HCT116 (cell line): ENCODE data around the gene GORASP1. TPM values are rescaled to one million over a fixed set of nuclear protein-coding genes. Genes with fewer than 3 reads are reported as not detected.

Experiments
- ATAC-seq: fragments of 200-7000 bp; cut with Tn5 transposase; 2 replicates; pipeline ENCODE4 v1.9.1; 2020; ENCODE audit warnings: mild to moderate bottlenecking, moderate library complexity
- BruUV-seq: library from RNA; stranded (reverse); fragments of 400-500 nt; replicated peaks from 2 replicates; lab custom pipeline; 2021; lab: Mats Ljungman, UMichigan
- CTCF ChIA-PET: fragments of 300-600 bp; sonication (Branson Sonifier 250); formaldehyde crosslinking; loops from one replicate; lab custom pipeline; 2021; ENCODE audit warnings: antibody characterized with exemption; lab: Charles Lee
- POLR2A ChIA-PET: fragments of 300-600, 350-600 bp; sonication (Branson Sonifier 250); formaldehyde crosslinking; loops from one replicate; lab custom pipeline; 2021; ENCODE audit warnings: antibody characterized with exemption; lab: Charles Lee
- RAD21 ChIA-PET, 2 experiments: fragments of 300-600 bp; sonication (Branson Sonifier 250); formaldehyde crosslinking; loops; one replicate each; lab custom pipeline; 2023; ENCODE audit warnings: low total read pairs in 2 of 2; ENCODE audit not compliant: uncharacterized antibody in 2 of 2, unreplicated experiment in 2 of 2, low non-redundant PET in 1 of 2; lab: Charles Lee
- DNase-seq: peaks from one replicate; pipeline ENCODE4 v3.0.0-alpha.2; 2010; ENCODE audit warnings: low read depth, low spot score
- H2AFZ ChIP-seq: fragments of 200-600 bp; shearing (Covaris generic), sonication (generic); 2 replicates; pipeline ENCODE4 v1.6.1; 2017; ENCODE audit warnings: low read depth, mixed run types, mixed read lengths, antibody characterized with exemption, low read length; ENCODE audit not compliant: poor library complexity, severe bottlenecking
- H3K27ac ChIP-seq: 2 replicates; pipeline ENCODE4 v1.5.1; 2012; ENCODE audit warnings: low read depth, low read length
- H3K27me3 ChIP-seq: fragments of 200-600 bp; sonication (generic); 2 replicates; pipeline ENCODE4 v1.6.1; 2016; ENCODE audit warnings: mixed run types, low read length, mixed read lengths; ENCODE audit not compliant: insufficient read depth
- H3K36me3 ChIP-seq, 2 experiments: fragments of 200-500 bp in 1 of 2; fragments of 200-600 bp in 1 of 2; sonication (Bioruptor generic) in 1 of 2; sonication (generic) in 1 of 2; 2 replicates each; pipeline versions ENCODE4 v1.5.1 to v1.6.1; 2014 to 2016; ENCODE audit warnings: low read length in 2 of 2, inconsistent platforms in 1 of 2, mixed read lengths in 1 of 2, mixed run types in 1 of 2; ENCODE audit not compliant: insufficient read depth in 2 of 2, control insufficient read depth in 1 of 2
- H3K4me1 ChIP-seq, 2 experiments: fragments of 200-600 bp in 1 of 2; sonication (generic) in 1 of 2; 2 replicates each; pipeline versions ENCODE4 v1.5.1 to v1.6.1; 2012 to 2017; ENCODE audit warnings: low read length in 2 of 2, inconsistent platforms in 1 of 2, mild to moderate bottlenecking in 1 of 2, mixed read lengths in 1 of 2, mixed run types in 1 of 2, moderate library complexity in 1 of 2; ENCODE audit not compliant: insufficient read depth in 2 of 2, control insufficient read depth in 1 of 2
- H3K4me2 ChIP-seq: fragments of 200-600 bp; sonication (generic); 2 replicates; pipeline ENCODE4 v1.6.1; 2017; ENCODE audit warnings: mixed run types, low read length, mixed read lengths
- H3K4me3 ChIP-seq, 2 experiments: fragments of 200-600 bp in 1 of 2; sonication (generic) in 1 of 2; replicated peaks in 1 of 2; 2 replicates each; pipeline ENCODE4 v1.5.1; 2011 to 2016; ENCODE audit warnings: low read length in 2 of 2, control low read depth in 1 of 2, low read depth in 1 of 2, mild to moderate bottlenecking in 1 of 2, mixed read lengths in 1 of 2, mixed run types in 1 of 2
- H3K79me2 ChIP-seq: fragments of 200-600 bp; sonication (generic); 2 replicates; pipeline ENCODE4 v1.6.1; 2017; ENCODE audit warnings: mild to moderate bottlenecking, mixed run types, low read length, moderate library complexity, mixed read lengths; ENCODE audit not compliant: insufficient read depth
- H3K9ac ChIP-seq: fragments of 200-600 bp; sonication (generic); 2 replicates; pipeline ENCODE4 v1.6.1; 2016; ENCODE audit warnings: low read length, mixed read lengths
- H3K9me2 ChIP-seq: fragments of 200-600 bp; sonication (generic), shearing (Covaris generic); 2 replicates; pipeline ENCODE4 v1.6.1; 2017; ENCODE audit warnings: mixed run types, mild to moderate bottlenecking, moderate library complexity; ENCODE audit not compliant: insufficient read depth
- H3K9me3 ChIP-seq, 2 experiments: fragments of 200-500 bp in 1 of 2; fragments of 200-600 bp in 1 of 2; sonication (Bioruptor generic) in 1 of 2; sonication (generic) in 1 of 2; 2 replicates each; pipeline ENCODE4 v1.6.1; 2014 to 2017; ENCODE audit warnings: low read length in 2 of 2, mixed read lengths in 2 of 2, inconsistent platforms in 1 of 2, low read depth in 1 of 2, mild to moderate bottlenecking in 1 of 2, mixed run types in 1 of 2, moderate library complexity in 1 of 2; ENCODE audit not compliant: control insufficient read depth in 1 of 2, insufficient read depth in 1 of 2
- H4K20me1 ChIP-seq: fragments of 200-600 bp; sonication (generic), shearing (Covaris generic); 2 replicates; pipeline ENCODE4 v1.6.1; 2017; ENCODE audit warnings: mixed run types, mild to moderate bottlenecking, moderate library complexity; ENCODE audit not compliant: insufficient read depth
- ATF3 ChIP-seq: IDR thresholded peaks from 2 replicates; pipeline ENCODE4 v1.6.1; 2012
- CEBPB ChIP-seq: IDR thresholded peaks from 2 replicates; pipeline ENCODE4 v1.6.1; 2012; ENCODE audit warnings: low read depth
- CTCF ChIP-seq, 3 experiments: fragments of 200-600 bp in 1 of 3; sonication (generic) in 1 of 3; IDR thresholded peaks in 2 of 3; conservative IDR thresholded peaks in 1 of 3; 2 replicates each; pipeline ENCODE4 v1.5.1; 2012 to 2017; ENCODE audit warnings: low read depth in 2 of 3, low read length in 2 of 3, antibody characterized with exemption in 1 of 3, borderline replicate concordance in 1 of 3, control low read depth in 1 of 3, mild to moderate bottlenecking in 1 of 3, mixed read lengths in 1 of 3, mixed run types in 1 of 3, moderate library complexity in 1 of 3; ENCODE audit not compliant: insufficient read depth in 1 of 3
- EGR1 ChIP-seq: IDR thresholded peaks from 2 replicates; pipeline ENCODE4 v1.6.1; 2012; ENCODE audit warnings: low read depth
- ELF1 ChIP-seq: IDR thresholded peaks from 2 replicates; pipeline ENCODE4 v1.6.1; 2012; ENCODE audit warnings: low read depth, borderline replicate concordance
- EZH2 ChIP-seq: fragments of 200-600 bp; sonication (generic); IDR thresholded peaks from 2 replicates; pipeline ENCODE4 v1.6.1; 2017; ENCODE audit warnings: antibody characterized with exemption, mixed run types
- MAX ChIP-seq: IDR thresholded peaks from 2 replicates; pipeline ENCODE4 v1.6.1; 2012
- POLR2A ChIP-seq: IDR thresholded peaks from 2 replicates; pipeline ENCODE4 v1.7.0; 2011; ENCODE audit warnings: borderline replicate concordance; ENCODE audit not compliant: insufficient read depth, insufficient read length; ENCODE audit errors: extremely low read depth
- POLR2AphosphoS5 ChIP-seq: IDR thresholded peaks from 2 replicates; pipeline ENCODE4 v1.6.1; 2011; ENCODE audit warnings: mild to moderate bottlenecking, low read depth, low read length, moderate library complexity
- RAD21 ChIP-seq: IDR thresholded peaks from 2 replicates; pipeline ENCODE4 v1.6.1; 2012; ENCODE audit warnings: low read depth, mild to moderate bottlenecking
- REST ChIP-seq: IDR thresholded peaks from 2 replicates; pipeline ENCODE4 v1.6.1; 2012; ENCODE audit warnings: low read depth
- SIN3A ChIP-seq: IDR thresholded peaks from 2 replicates; pipeline ENCODE4 v1.6.1; 2012; ENCODE audit warnings: low read depth
- SP1 ChIP-seq: IDR thresholded peaks from 2 replicates; pipeline ENCODE4 v1.6.1; 2012; ENCODE audit warnings: low read depth
- TCF7L2 ChIP-seq: IDR thresholded peaks from 2 replicates; pipeline ENCODE4 v1.7.0; 2011; ENCODE audit warnings: borderline replicate concordance, inconsistent platforms; ENCODE audit not compliant: insufficient read depth, insufficient read length; ENCODE audit errors: extremely low read depth
- YY1 ChIP-seq: IDR thresholded peaks from 2 replicates; pipeline ENCODE4 v1.6.1; 2011; ENCODE audit warnings: low read length, low read depth, moderate library complexity, mild to moderate bottlenecking; ENCODE audit not compliant: insufficient replicate concordance; ENCODE audit errors: extremely low read depth
- ZFX ChIP-seq: fragments of 450-650 bp; IDR thresholded peaks from 2 replicates; pipeline ENCODE4 v1.6.1; 2017
- intact Hi-C: fragments of 100-400 bp; cut with micrococcal nuclease; formaldehyde crosslinking; loops from 2 replicates; pipeline ENCODE4 v1.10.0; 2022
- total RNA-seq: library from RNA; stranded (reverse); gene quantifications from one replicate; pipeline ENCODE4 v1.2.1, GENCODE V29; 2021; ENCODE audit not compliant: unreplicated experiment

The GORASP1 gene
- total RNA-seq, 1 experiment from 2014 or later, result 38.8 TPM

- no peaks in the 10 kb centered on the region; the same call in 1 of the 2 replicates for H3K79me2 ChIP-seq
- no TSS peak for BruUV-seq
- H3K27ac ChIP-seq, result no peak overlapping the region
- no peaks in the 10 kb centered on the region for H3K9me2 ChIP-seq
- no peak overlapping the region for H3K9ac ChIP-seq
- no peak overlapping the region for H3K4me2 ChIP-seq
- intact Hi-C loops, result no loop called here
- ATAC-seq (no peak), DNase-seq (no peak)
- H3K27me3 ChIP-seq, result no peaks in the 10 kb centered on the region
- ChIA-PET CTCF (no interaction called here), RAD21 (no interaction called here), POLR2A (no interaction called here)
- no peak overlapping the region for H3K4me3 ChIP-seq
- no peak overlapping the region for H2AFZ ChIP-seq
- H4K20me1 ChIP-seq, result no peaks in the 10 kb centered on the region
- peaks cover 19 to 29% of the 10 kb centered on the region in 2 experiments for H3K4me1 ChIP-seq
- H3K9me3 ChIP-seq, result no peaks in the 10 kb centered on the region
- TF ChIP-seq EZH2, result no peak
- no peak for TF ChIP-seq REST
- no peak for TF ChIP-seq SIN3A
- TF ChIP-seq TCF7L2, result no peak
- TF ChIP-seq ZFX, result no peak
- no peak for TF ChIP-seq POLR2A
- TF ChIP-seq SP1, result no peak
- TF ChIP-seq YY1, result no peak
- no peak for TF ChIP-seq MAX
- TF ChIP-seq EGR1, result no peak
- no peak for TF ChIP-seq ELF1
- TF ChIP-seq ATF3, result no peak
- no peak for TF ChIP-seq CEBPB
- TF ChIP-seq CTCF (IDR thresholded peaks at IDR 0.05 in 2 of 3, conservative IDR thresholded peaks at IDR 0.05 in 1 of 3; ENCODE audit: borderline replicate concordance in 1 of 3, insufficient read depth in 1 of 3, low read depth in 2 of 3, low read length in 2 of 3), result no peak
- TF ChIP-seq POLR2AphosphoS5, result no peak
- no peak for TF ChIP-seq RAD21
- no peaks in the 10 kb centered on the region for H3K36me3 ChIP-seq
Observed at GRCh38 chr3:39136533-39137434, 29.4 kb upstream of the GORASP1 start.
